ENCODE measurements around the gene OR2A5. TPM values are rescaled to one million over a fixed set of nuclear protein-coding genes. Genes with fewer than 3 reads are reported as not detected.

The OR2A5 gene
- total and polyA plus RNA-seq, 2 donors from 2014 or later = not detected

- DNase-seq (no peak), FAIRE-seq (no peak)
- intact Hi-C loops (cut with DNase I) = no loop called here
- Histone ChIP-seq H3K9ac (ENCODE audit: low read length in 3 of 3) (no peak overlapping the region), H3K27ac (ENCODE audit: low read depth in 2 of 2, low read length in 2 of 2) (no peak overlapping the region), H3K27me3 (ENCODE audit: control insufficient read depth, insufficient read depth, low read length) (no peaks in the 10 kb centered on the region), H3K9me3 (ENCODE audit: control insufficient read depth in 2 of 3, insufficient read depth in 1 of 3, low read length in 3 of 3) (no peaks in the 10 kb centered on the region), H3K4me1 (ENCODE audit: control insufficient read depth in 2 of 3, insufficient read depth in 2 of 3, low read depth in 1 of 3, low read length in 3 of 3) (no peaks in the 10 kb centered on the region), H3K36me3 (ENCODE audit: control insufficient read depth in 2 of 3, insufficient read depth in 3 of 3, low read length in 3 of 3) (no peaks in the 10 kb centered on the region), H3K4me3 (ENCODE audit: low read length in 3 of 3) (no peak overlapping the region)
- TF ChIP-seq, protein P1, sequence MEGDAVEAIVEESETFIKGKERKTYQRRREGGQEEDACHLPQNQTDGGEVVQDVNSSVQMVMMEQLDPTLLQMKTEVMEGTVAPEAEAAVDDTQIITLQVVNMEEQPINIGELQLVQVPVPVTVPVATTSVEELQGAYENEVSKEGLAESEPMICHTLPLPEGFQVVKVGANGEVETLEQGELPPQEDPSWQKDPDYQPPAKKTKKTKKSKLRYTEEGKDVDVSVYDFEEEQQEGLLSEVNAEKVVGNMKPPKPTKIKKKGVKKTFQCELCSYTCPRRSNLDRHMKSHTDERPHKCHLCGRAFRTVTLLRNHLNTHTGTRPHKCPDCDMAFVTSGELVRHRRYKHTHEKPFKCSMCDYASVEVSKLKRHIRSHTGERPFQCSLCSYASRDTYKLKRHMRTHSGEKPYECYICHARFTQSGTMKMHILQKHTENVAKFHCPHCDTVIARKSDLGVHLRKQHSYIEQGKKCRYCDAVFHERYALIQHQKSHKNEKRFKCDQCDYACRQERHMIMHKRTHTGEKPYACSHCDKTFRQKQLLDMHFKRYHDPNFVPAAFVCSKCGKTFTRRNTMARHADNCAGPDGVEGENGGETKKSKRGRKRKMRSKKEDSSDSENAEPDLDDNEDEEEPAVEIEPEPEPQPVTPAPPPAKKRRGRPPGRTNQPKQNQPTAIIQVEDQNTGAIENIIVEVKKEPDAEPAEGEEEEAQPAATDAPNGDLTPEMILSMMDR (IDR thresholded peaks at IDR 0.05; ENCODE audit: borderline replicate concordance, extremely low read depth, insufficient read depth) = no peak
Measured at GRCh38 chr7:144063710-144064109, 15.0 kb downstream of the OR2A5 start.

- H3K36me3 ChIP-seq (ENCODE audit: control insufficient read depth in 2 of 3, insufficient read depth in 3 of 3, low read length in 3 of 3) = no peaks in the 10 kb centered on the region
- H3K4me3 ChIP-seq (ENCODE audit: low read length in 3 of 3) = no peak within 1 kb of the TSS
- no peak within 1 kb of the TSS for H3K9ac ChIP-seq (ENCODE audit: low read length in 3 of 3)
- FAIRE-seq (no peak), DNase-seq (no peak)
- TF ChIP-seq, protein P1 (IDR thresholded peaks at IDR 0.05; ENCODE audit: borderline replicate concordance, extremely low read depth, insufficient read depth) = no peak
- intact Hi-C loops (cut with DNase I) = no loop called here
- H3K27me3 ChIP-seq (ENCODE audit: control insufficient read depth, insufficient read depth, low read length) = no peaks in the 10 kb centered on the region
- no peak within 1 kb of the TSS for H3K27ac ChIP-seq (ENCODE audit: low read depth in 2 of 2, low read length in 2 of 2)
- H3K9me3 ChIP-seq (ENCODE audit: control insufficient read depth in 2 of 3, insufficient read depth in 1 of 3, low read length in 3 of 3) = no peaks in the 10 kb centered on the region
- H3K4me1 ChIP-seq (ENCODE audit: control insufficient read depth in 2 of 3, insufficient read depth in 2 of 3, low read depth in 1 of 3, low read length in 3 of 3) = no peaks in the 10 kb centered on the region
Measured at GRCh38 chr7:144069511-144069910, 20.8 kb downstream of the OR2A5 start, which contains the start of gene OR2A25. Gene OR2A25 (plus strand): TSS chr7:144069811. CDS start chr7:144074220, 4,409 bp downstream.

DNA sequence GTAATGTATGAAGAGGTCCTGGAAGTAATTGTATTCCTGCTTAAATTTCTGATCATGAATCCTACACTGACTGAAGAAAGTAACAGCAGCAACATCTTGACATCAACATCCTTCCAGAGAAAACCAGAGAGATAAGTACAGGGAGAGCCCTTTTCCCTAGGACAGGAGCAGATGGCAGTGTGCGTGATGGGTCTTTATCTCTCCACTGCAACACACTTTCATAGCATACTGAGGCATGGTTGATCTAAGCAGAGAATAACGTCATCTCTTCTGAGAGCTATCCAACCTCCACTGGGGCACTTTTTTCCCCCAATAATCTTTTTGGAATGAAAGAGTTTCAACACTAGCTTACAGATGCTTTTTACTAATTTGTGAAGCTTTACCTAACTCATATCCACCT, 21.2 kb downstream of the OR2A5 start:
- H3K27ac ChIP-seq (ENCODE audit: low read depth in 2 of 2, low read length in 2 of 2) = no peak overlapping the region
- DNase-seq (no peak), FAIRE-seq (no peak)
- H3K9me3 ChIP-seq (ENCODE audit: control insufficient read depth in 2 of 3, insufficient read depth in 1 of 3, low read length in 3 of 3) = no peaks in the 10 kb centered on the region
- no peak overlapping the region for H3K4me3 ChIP-seq (ENCODE audit: low read length in 3 of 3)
- H3K36me3 ChIP-seq (ENCODE audit: control insufficient read depth in 2 of 3, insufficient read depth in 3 of 3, low read length in 3 of 3) = no peaks in the 10 kb centered on the region
- no peaks in the 10 kb centered on the region for H3K4me1 ChIP-seq (ENCODE audit: control insufficient read depth in 2 of 3, insufficient read depth in 2 of 3, low read depth in 1 of 3, low read length in 3 of 3)
- TF ChIP-seq, protein P1 (IDR thresholded peaks at IDR 0.05; ENCODE audit: borderline replicate concordance, extremely low read depth, insufficient read depth) = no peak
- no peak overlapping the region for H3K9ac ChIP-seq (ENCODE audit: low read length in 3 of 3)
- intact Hi-C loops (cut with DNase I) = no loop called here
- no peaks in the 10 kb centered on the region for H3K27me3 ChIP-seq (ENCODE audit: control insufficient read depth, insufficient read depth, low read length)

- DNase-seq = no peak
- FAIRE-seq = no peak
- H3K9me3 ChIP-seq (ENCODE audit: control insufficient read depth in 2 of 3, insufficient read depth in 1 of 3, low read length in 3 of 3) = no peaks in the 10 kb centered on the region
- H3K9ac ChIP-seq (ENCODE audit: low read length in 3 of 3) = no peak overlapping the region
- no peaks in the 10 kb centered on the region for H3K36me3 ChIP-seq (ENCODE audit: control insufficient read depth in 2 of 3, insufficient read depth in 3 of 3, low read length in 3 of 3)
- TF ChIP-seq, protein P1 (IDR thresholded peaks at IDR 0.05; ENCODE audit: borderline replicate concordance, extremely low read depth, insufficient read depth) = no peak
- H3K4me3 ChIP-seq (ENCODE audit: low read length in 3 of 3) = no peak overlapping the region
- intact Hi-C loops (cut with DNase I) = no loop called here
- no peaks in the 10 kb centered on the region for H3K27me3 ChIP-seq (ENCODE audit: control insufficient read depth, insufficient read depth, low read length)
- no peak overlapping the region for H3K27ac ChIP-seq (ENCODE audit: low read depth in 2 of 2, low read length in 2 of 2)
- H3K4me1 ChIP-seq (ENCODE audit: control insufficient read depth in 2 of 3, insufficient read depth in 2 of 3, low read depth in 1 of 3, low read length in 3 of 3) = no peaks in the 10 kb centered on the region
Measured at GRCh38 chr7:144074374-144074773, 25.6 kb downstream of the OR2A5 start.

All from kidney (tissue), 14 donors.